Esophagus squamous epithelium (tissue), 5 donors: Measurements from ENCODE around the gene XRCC3. TPM values are rescaled to one million over a fixed set of nuclear protein-coding genes. Genes with fewer than 3 reads are reported as not detected.

Experiments
- DNase-seq: peaks from one replicate; lab custom pipeline; 2025; lab: John Stamatoyannopoulos, UW
- H3K27ac ChIP-seq, 4 donors: fragments of 200-600 bp; sonication (generic); one replicate each; pipeline ENCODE4 v1.5.1; 2016 to 2019; ENCODE audit warnings: mild to moderate bottlenecking in 1 of 4
- H3K27me3 ChIP-seq, 4 donors: fragments of 200-600 bp; sonication (generic); 1 replicate in 3 of 4; 2 replicates in 1 of 4; pipeline versions ENCODE4 v1.5.1 to v1.6.0; 2017 to 2021; ENCODE audit warnings: antibody characterized with exemption in 1 of 4
- H3K36me3 ChIP-seq, 3 donors: fragments of 200-600 bp; sonication (generic); one replicate each; pipeline ENCODE4 v1.5.1; 2016 to 2019
- H3K4me1 ChIP-seq, 3 donors: fragments of 200-600 bp; sonication (generic); one replicate each; pipeline ENCODE4 v1.5.1; 2017 to 2019
- H3K4me3 ChIP-seq, 4 donors: fragments of 200-600 bp; sonication (generic); 1 replicate in 3 of 4; 2 replicates in 1 of 4; pipeline ENCODE4 v1.5.1; 2016 to 2019; ENCODE audit warnings: mild to moderate bottlenecking in 2 of 4, moderate library complexity in 1 of 4
- H3K9me3 ChIP-seq, 3 donors: fragments of 200-600 bp; sonication (generic); one replicate each; pipeline ENCODE4 v1.5.1; 2016 to 2019
- POLR2A ChIP-seq, 4 donors: fragments of 450-650 bp; IDR thresholded peaks; one replicate each; pipeline ENCODE4 v1.6.1; 2017; ENCODE audit warnings: antibody characterized with exemption in 4 of 4, mild to moderate bottlenecking in 4 of 4, moderate library complexity in 3 of 4
- WGBS, 2 donors: methylation state at CpG; one replicate each; pipeline ENCODE4 v1.1.5; 2018; 5-methylcytosine and 5-hydroxymethylcytosine counted together
- intact Hi-C: fragments of 100-400 bp; cut with DNase I; formaldehyde crosslinking; loops from one replicate; pipeline ENCODE4 v1.15.0; 2022
- total RNA-seq, 4 donors: library from RNA; depleted of rRNA; stranded (reverse); fragments of >200 nt; gene quantifications; one replicate each; pipeline ENCODE4 v1.1.0, GENCODE V29; 2016
- TF ChIP-seq, protein P1 (sequence below), 6 experiments: fragments of 450-650 bp in 4 of 6; fragments of 200-600 bp in 2 of 6; sonication (generic) in 2 of 6; IDR thresholded peaks; one replicate each; pipeline ENCODE4 v1.5.1; 2016 to 2019; ENCODE audit warnings: antibody characterized with exemption in 6 of 6, mild to moderate bottlenecking in 4 of 6, moderate library complexity in 4 of 6
- donor health status: DM: yes; HTN: yes; CAD: no.

XRCC3 gene
- total RNA-seq, 4 donors from 2014 or later, result 10.9 to 17.8 (median 12.6) TPM

DNA sequence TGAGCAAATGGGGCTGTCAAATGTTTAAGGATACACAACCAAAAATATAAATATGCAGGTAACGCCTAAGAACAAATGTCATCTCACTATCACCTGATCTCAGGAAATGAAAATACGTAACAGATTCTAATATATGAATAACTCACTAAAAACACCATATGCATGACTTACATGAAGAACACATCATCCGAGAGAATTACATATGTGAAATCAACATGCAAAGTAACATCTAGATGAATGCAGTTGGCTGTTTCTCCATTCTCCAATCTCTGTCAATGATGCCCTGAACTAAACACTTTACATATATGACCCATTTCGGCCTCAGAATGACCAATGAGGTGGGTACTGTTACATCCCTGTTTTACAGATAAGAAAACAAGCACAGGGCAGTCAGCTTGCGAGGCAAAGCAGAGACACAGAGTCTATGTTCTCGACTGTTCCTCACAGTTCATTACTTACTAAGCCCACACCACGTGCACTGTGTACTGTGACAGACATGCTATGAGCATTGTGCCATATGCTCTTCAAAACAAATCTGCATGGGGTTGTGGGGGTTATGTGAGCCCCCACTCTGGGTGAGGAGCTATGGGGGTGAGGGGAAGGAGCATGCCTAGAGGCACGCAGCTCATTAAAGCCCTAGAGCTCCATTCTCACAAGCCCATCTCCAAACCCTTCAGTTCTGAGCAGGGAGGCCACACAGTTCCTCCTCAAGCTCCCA is 43.0 kb upstream of the XRCC3 start:
- intact Hi-C loops, result no loop called here
- no peak for DNase-seq
- no peaks in the 10 kb centered on the region for H3K27me3 ChIP-seq
- peaks cover 0 to 33% (median 0%) of the 10 kb centered on the region in 3 donors for H3K36me3 ChIP-seq
- H3K9me3 ChIP-seq, result no peaks in the 10 kb centered on the region
- H3K4me3 ChIP-seq, result no peak overlapping the region
- TF ChIP-seq, protein P1, sequence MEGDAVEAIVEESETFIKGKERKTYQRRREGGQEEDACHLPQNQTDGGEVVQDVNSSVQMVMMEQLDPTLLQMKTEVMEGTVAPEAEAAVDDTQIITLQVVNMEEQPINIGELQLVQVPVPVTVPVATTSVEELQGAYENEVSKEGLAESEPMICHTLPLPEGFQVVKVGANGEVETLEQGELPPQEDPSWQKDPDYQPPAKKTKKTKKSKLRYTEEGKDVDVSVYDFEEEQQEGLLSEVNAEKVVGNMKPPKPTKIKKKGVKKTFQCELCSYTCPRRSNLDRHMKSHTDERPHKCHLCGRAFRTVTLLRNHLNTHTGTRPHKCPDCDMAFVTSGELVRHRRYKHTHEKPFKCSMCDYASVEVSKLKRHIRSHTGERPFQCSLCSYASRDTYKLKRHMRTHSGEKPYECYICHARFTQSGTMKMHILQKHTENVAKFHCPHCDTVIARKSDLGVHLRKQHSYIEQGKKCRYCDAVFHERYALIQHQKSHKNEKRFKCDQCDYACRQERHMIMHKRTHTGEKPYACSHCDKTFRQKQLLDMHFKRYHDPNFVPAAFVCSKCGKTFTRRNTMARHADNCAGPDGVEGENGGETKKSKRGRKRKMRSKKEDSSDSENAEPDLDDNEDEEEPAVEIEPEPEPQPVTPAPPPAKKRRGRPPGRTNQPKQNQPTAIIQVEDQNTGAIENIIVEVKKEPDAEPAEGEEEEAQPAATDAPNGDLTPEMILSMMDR (IDR thresholded peaks at IDR 0.05), result no peak
- TF ChIP-seq POLR2A (IDR thresholded peaks at IDR 0.05), result no peak
- H3K27ac ChIP-seq, result no peak overlapping the region
- H3K4me1 ChIP-seq, result peaks cover 0 to 6% (median 0%) of the 10 kb centered on the region in 3 donors
- WGBS, 2 donors, result 93 to 94% methylated on average over 8 of the region's 8 CpGs

DNA sequence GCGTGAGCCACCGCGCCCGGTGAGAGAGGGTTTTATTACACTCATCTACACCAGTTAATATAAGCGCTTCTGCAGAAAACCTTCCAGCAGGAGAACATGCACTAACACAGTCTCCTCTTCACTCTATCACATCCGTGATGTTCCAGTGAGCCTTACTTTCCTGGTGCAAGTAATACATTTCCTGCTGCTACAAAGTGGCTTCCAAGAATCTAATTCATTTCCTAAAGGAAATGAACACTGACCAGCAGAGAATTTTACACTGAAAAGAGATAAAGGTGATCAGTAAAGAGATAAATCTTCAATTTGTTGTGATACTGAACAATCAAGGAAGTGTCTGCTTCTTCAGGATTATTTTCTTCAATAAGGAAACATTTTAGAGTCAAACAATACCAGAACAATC is 39.8 kb upstream of the XRCC3 start:
- H3K36me3 ChIP-seq, result peaks cover 0 to 44% (median 6%) of the 10 kb centered on the region in 3 donors
- H3K27me3 ChIP-seq, result no peaks in the 10 kb centered on the region
- H3K4me1 ChIP-seq, result peaks cover 0 to 14% (median 4%) of the 10 kb centered on the region in 3 donors
- WGBS, 2 donors, result 89 to 99% methylated on average over 3 to 6 of the region's 6 CpGs
- H3K9me3 ChIP-seq, result no peaks in the 10 kb centered on the region
- TF ChIP-seq POLR2A (IDR thresholded peaks at IDR 0.05), result no peak
- DNase-seq, result no peak
- H3K4me3 ChIP-seq, result no peak overlapping the region
- H3K27ac ChIP-seq, result no peak overlapping the region
- intact Hi-C loops, result no loop called here

DNA sequence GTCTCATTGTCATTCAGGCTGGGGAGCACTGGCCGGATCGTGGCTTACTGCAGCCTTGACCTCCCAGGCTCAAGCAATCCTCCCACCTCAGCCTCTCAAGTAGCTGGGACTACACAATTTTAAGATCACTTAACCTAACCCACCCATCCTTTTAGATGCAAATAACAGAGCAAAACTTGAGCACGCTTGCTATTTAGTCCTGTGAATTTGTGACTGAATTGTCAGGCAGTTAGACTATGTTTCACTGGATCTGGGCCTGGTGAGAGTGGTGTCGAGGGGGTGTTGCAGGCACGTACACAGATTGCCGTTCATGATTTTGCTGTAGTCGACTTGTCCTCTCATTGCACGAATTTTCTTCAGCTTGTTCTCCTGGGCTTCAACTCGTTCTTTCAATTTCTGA is 38.5 kb upstream of the XRCC3 start:
- Histone ChIP-seq H3K4me1 (peaks cover 0 to 14% (median 4%) of the 10 kb centered on the region in 3 donors), H3K27me3 (no peaks in the 10 kb centered on the region), H3K27ac (no peak overlapping the region), H3K4me3 (no peak overlapping the region), H3K9me3 (no peaks in the 10 kb centered on the region), H3K36me3 (peaks cover 4 to 57% (median 9%) of the 10 kb centered on the region in 3 donors)
- intact Hi-C loops, result no loop called here
- DNase-seq, result no peak
- TF ChIP-seq, protein P1 (IDR thresholded peaks at IDR 0.05), result no peak
- TF ChIP-seq POLR2A (IDR thresholded peaks at IDR 0.05), result no peak
- WGBS, 2 donors, result 81 to 98% methylated on average over 9 of the region's 9 CpGs

DNA sequence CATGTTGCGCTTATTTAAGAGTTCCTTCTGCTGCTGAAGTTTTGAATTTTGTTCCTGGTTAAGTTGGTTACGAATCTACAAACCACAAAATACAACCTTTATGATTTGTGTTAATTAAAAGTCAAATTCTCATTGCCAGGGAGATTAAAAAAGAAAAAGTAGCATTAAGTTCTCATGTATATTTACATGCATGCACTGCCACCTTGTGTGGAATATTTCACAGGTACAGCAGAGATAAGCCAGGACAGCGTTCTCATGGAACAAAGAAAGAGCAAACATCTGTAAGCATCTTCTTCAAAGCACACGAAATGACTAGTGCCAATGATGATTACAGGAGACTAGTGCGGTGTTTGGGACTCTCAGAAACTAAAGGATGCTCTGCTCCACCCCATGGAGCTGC is 34.6 kb upstream of the XRCC3 start:
- WGBS, 2 donors, result 78 to 84% methylated on average over 5 of the region's 5 CpGs
- Histone ChIP-seq H3K36me3 (peaks cover 4 to 88% (median 18%) of the 10 kb centered on the region in 3 donors), H3K4me3 (no peak overlapping the region), H3K27ac (no peak overlapping the region), H3K27me3 (no peaks in the 10 kb centered on the region), H3K9me3 (no peaks in the 10 kb centered on the region), H3K4me1 (peaks cover 0 to 14% (median 4%) of the 10 kb centered on the region in 3 donors)
- no peak for DNase-seq
- TF ChIP-seq, protein P1 (IDR thresholded peaks at IDR 0.05), result no peak
- no peak for TF ChIP-seq POLR2A (IDR thresholded peaks at IDR 0.05)
- intact Hi-C loops, result no loop called here

DNA sequence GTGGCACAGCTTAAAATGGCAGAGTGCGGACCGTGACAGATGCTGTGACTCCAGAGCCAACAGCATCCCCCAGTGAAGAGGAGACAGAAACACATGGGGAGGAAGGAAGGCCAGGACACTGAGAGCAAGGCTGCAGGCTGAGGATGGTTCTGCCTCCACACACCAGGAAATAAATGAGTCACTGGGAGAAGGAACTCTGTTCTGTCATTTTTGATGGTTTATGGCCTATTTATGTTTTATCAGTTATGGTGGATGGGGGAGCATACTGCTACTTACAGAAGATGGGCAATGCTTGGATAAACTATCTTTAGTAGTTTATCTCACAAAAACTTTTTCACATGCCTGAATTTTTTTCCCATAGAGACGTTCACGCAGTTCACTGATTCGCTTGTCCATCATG is 34.2 kb upstream of the XRCC3 start:
- Histone ChIP-seq H3K27ac (no peak overlapping the region), H3K36me3 (peaks cover 4 to 92% (median 18%) of the 10 kb centered on the region in 3 donors), H3K4me1 (peaks cover 0 to 14% (median 4%) of the 10 kb centered on the region in 3 donors), H3K27me3 (no peaks in the 10 kb centered on the region), H3K4me3 (no peak overlapping the region), H3K9me3 (no peaks in the 10 kb centered on the region)
- no peak for DNase-seq
- TF ChIP-seq, protein P1 (IDR thresholded peaks at IDR 0.05), result no peak
- TF ChIP-seq POLR2A (IDR thresholded peaks at IDR 0.05), result no peak
- intact Hi-C loops, result no loop called here
- WGBS, 2 donors, result 87 to 90% methylated on average over 5 of the region's 5 CpGs
